H1 (cell line): Measurements from ENCODE around the gene BRSK2.

Experiments used
- BACH1 ChIP-seq: IDR thresholded peaks from 2 replicates; pipeline ENCODE4 v1.6.1; 2012; ENCODE audit warnings: low read length, improper control_type of control experiment
- CEBPB ChIP-seq: IDR thresholded peaks from 2 replicates; pipeline ENCODE4 v1.6.1; 2012; ENCODE audit warnings: low read depth, low read length
- RFX5 ChIP-seq: IDR thresholded peaks from 2 replicates; pipeline ENCODE4 v1.6.1; 2011; ENCODE audit warnings: low read depth, low read length, improper control_type of control experiment, borderline replicate concordance
- ZNF274 ChIP-seq: IDR thresholded peaks from 2 replicates; pipeline ENCODE4 v1.7.0; 2012; ENCODE audit warnings: low read length, borderline replicate concordance; ENCODE audit errors: extremely low read depth
- TF ChIP-seq, protein P1 (sequence below), 3 experiments: IDR thresholded peaks; 1 replicate in 2 of 3; 2 replicates in 1 of 3; pipeline versions ENCODE4 v1.5.1 to v1.6.1; 2011; ENCODE audit warnings: low read length in 3 of 3, mild to moderate bottlenecking in 3 of 3, inconsistent platforms in 2 of 3, low read depth in 1 of 3, moderate library complexity in 1 of 3; ENCODE audit not compliant: insufficient read depth in 1 of 3; ENCODE audit errors: control extremely low read depth in 1 of 3

GRCh38 chr11:1505480-1505879, 115.7 kb downstream of the BRSK2 start:
- no peak for TF ChIP-seq CEBPB
- TF ChIP-seq, protein P1, sequence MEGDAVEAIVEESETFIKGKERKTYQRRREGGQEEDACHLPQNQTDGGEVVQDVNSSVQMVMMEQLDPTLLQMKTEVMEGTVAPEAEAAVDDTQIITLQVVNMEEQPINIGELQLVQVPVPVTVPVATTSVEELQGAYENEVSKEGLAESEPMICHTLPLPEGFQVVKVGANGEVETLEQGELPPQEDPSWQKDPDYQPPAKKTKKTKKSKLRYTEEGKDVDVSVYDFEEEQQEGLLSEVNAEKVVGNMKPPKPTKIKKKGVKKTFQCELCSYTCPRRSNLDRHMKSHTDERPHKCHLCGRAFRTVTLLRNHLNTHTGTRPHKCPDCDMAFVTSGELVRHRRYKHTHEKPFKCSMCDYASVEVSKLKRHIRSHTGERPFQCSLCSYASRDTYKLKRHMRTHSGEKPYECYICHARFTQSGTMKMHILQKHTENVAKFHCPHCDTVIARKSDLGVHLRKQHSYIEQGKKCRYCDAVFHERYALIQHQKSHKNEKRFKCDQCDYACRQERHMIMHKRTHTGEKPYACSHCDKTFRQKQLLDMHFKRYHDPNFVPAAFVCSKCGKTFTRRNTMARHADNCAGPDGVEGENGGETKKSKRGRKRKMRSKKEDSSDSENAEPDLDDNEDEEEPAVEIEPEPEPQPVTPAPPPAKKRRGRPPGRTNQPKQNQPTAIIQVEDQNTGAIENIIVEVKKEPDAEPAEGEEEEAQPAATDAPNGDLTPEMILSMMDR (IDR thresholded peaks at IDR 0.05; ENCODE audit: control extremely low read depth in 1 of 3, insufficient read depth in 1 of 3, low read depth in 1 of 3, low read length in 3 of 3) = peak; percentile 56 to 76 (median 62)
- no peak for TF ChIP-seq RFX5
- TF ChIP-seq ZNF274 = no peak
- no peak for TF ChIP-seq BACH1
